Transverse colon (tissue), 4 donors: Measurements from ENCODE around the gene EVPL. TPM values are rescaled to one million over a fixed set of nuclear protein-coding genes. Genes with fewer than 3 reads are reported as not detected.

ENCODE experiments used
- DNase-seq: peaks from one replicate; pipeline ENCODE4 v3.0.0-alpha.2; 2019
- H3K27ac ChIP-seq, 4 donors: fragments of 200-600 bp; sonication (generic); 2 replicates each; pipeline ENCODE4 v1.5.1; 2016 to 2018; ENCODE audit warnings: inconsistent platforms in 4 of 4
- H3K27me3 ChIP-seq: fragments of 200-600 bp; sonication (generic); 2 replicates; pipeline ENCODE4 v1.5.1; 2017; ENCODE audit warnings: inconsistent platforms
- H3K36me3 ChIP-seq, 4 donors: fragments of 200-600 bp; sonication (generic); 2 replicates each; pipeline ENCODE4 v1.5.1; 2017 to 2019; ENCODE audit warnings: inconsistent platforms in 4 of 4
- H3K4me1 ChIP-seq, 4 donors: fragments of 200-600 bp; sonication (generic); 2 replicates each; pipeline ENCODE4 v1.5.1; 2017 to 2020; ENCODE audit warnings: inconsistent platforms in 4 of 4
- H3K4me3 ChIP-seq, 4 donors: fragments of 200-600 bp; sonication (generic); 1 replicate in 1 of 4; 2 replicates in 3 of 4; pipeline versions ENCODE4 v1.5.1 to v1.6.1; 2017 to 2019; ENCODE audit warnings: inconsistent platforms in 4 of 4
- H3K9me3 ChIP-seq, 2 donors: fragments of 200-600 bp; sonication (generic); 2 replicates each; pipeline ENCODE4 v1.5.1; 2017 to 2019; ENCODE audit warnings: inconsistent platforms in 2 of 2
- EP300 ChIP-seq: sonication (generic); formaldehyde crosslinking; IDR thresholded peaks from one replicate; pipeline ENCODE4 v1.6.1; 2017; ENCODE audit warnings: antibody characterized with exemption, low read depth
- POLR2A ChIP-seq: fragments of 450-650 bp; IDR thresholded peaks from one replicate; pipeline ENCODE4 v1.6.1; 2016; ENCODE audit warnings: antibody characterized with exemption, mild to moderate bottlenecking, moderate library complexity
- POLR2AphosphoS5 ChIP-seq, 3 donors: sonication (generic); formaldehyde crosslinking; IDR thresholded peaks; one replicate each; pipeline ENCODE4 v1.6.1; 2016; ENCODE audit warnings: antibody characterized with exemption in 3 of 3
- WGBS, 2 donors: methylation state at CpG; one replicate each; pipeline ENCODE4 v1.1.5; 2018; ENCODE audit warnings: low coverage in 1 of 2; 5-methylcytosine and 5-hydroxymethylcytosine counted together
- in situ Hi-C, 4 donors: fragments of 200-750 bp; cut with MboI; loops; one replicate each; pipeline versions ENCODE4 v1.15.0 to v1.15.1; 2017; ENCODE audit warnings: low sequenced_read_pairs in 3 of 4, low pct_ligation_motif_present in 1 of 4, low pct_unique_long_range_greater_than_20kb in 1 of 4
- intact Hi-C: fragments of 100-400 bp; cut with DNase I; formaldehyde crosslinking; loops from one replicate; pipeline ENCODE4 v1.15.1; 2023; ENCODE audit warnings: low total_unique reads
- total RNA-seq, 4 donors: library from RNA; depleted of rRNA; stranded (reverse); fragments of >200 nt; gene quantifications; one replicate each; pipeline ENCODE4 v1.1.0, GENCODE V29; 2016
- TF ChIP-seq, protein P1 (sequence below), 5 experiments: fragments of 200-600 bp in 3 of 5; fragments of 450-650 bp in 2 of 5; sonication (generic) in 3 of 5; IDR thresholded peaks; 1 replicate in 2 of 5; 2 replicates in 3 of 5; pipeline ENCODE4 v1.5.1; 2016 to 2017; ENCODE audit warnings: antibody characterized with exemption in 5 of 5, inconsistent platforms in 3 of 5, mild to moderate bottlenecking in 2 of 5, moderate library complexity in 1 of 5

EVPL gene
- total RNA-seq, 4 donors from 2014 or later, result 17.1 to 23.7 (median 20.6) TPM

DNA sequence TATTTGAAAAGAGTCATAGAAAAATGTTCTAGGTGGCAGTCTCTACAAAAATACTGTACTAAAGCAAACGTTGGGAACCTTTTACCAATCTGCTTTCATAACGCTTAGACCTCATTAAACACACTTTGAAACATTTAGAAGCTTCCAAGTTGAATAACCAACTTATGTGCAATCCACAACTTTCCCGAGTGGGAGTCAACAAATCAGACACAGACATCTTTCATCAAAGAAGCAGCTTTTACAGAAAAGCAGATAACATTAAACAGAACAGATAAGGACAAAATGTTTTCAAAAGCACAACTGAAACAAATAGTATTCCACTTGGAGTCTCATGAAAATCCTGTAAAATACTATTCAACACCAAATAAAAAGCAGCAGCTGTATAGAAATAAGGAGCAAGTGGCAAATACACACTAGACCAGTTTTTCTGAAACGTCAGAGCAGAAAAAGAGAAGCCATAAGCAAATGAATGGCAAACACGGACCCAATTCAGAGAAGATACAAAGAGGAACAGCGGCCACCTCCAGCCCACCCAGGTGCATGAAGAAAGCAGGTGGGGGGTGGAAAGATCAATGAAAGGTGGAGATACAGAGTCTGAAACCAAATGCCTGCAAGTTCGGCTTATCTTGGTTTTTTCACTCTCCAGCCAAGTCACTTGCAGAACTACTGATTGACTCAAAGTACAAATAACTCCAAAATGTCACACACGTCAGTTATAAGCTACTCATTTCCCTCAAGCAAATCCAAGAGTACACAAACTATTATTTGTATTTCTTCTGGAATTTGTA is 67.9 kb downstream of the EVPL start:
- peaks cover 0 to 31% (median 14%) of the 10 kb centered on the region in 4 donors for H3K36me3 ChIP-seq
- H3K9me3 ChIP-seq, result no peaks in the 10 kb centered on the region
- intact Hi-C loops, result no loop called here

More for the DNA sequence above, 67.9 kb downstream of the EVPL start:
- no peaks in the 10 kb centered on the region for H3K27me3 ChIP-seq
- TF ChIP-seq EP300 (no peak), POLR2A (no peak), POLR2AphosphoS5 (IDR thresholded peaks at IDR 0.05) (no peak)
- TF ChIP-seq, protein P1, sequence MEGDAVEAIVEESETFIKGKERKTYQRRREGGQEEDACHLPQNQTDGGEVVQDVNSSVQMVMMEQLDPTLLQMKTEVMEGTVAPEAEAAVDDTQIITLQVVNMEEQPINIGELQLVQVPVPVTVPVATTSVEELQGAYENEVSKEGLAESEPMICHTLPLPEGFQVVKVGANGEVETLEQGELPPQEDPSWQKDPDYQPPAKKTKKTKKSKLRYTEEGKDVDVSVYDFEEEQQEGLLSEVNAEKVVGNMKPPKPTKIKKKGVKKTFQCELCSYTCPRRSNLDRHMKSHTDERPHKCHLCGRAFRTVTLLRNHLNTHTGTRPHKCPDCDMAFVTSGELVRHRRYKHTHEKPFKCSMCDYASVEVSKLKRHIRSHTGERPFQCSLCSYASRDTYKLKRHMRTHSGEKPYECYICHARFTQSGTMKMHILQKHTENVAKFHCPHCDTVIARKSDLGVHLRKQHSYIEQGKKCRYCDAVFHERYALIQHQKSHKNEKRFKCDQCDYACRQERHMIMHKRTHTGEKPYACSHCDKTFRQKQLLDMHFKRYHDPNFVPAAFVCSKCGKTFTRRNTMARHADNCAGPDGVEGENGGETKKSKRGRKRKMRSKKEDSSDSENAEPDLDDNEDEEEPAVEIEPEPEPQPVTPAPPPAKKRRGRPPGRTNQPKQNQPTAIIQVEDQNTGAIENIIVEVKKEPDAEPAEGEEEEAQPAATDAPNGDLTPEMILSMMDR (IDR thresholded peaks at IDR 0.05), result no peak
- H3K4me1 ChIP-seq, result no peaks in the 10 kb centered on the region
- WGBS, 2 donors, result 49 to 63% methylated on average over 8 of the region's 8 CpGs
- in situ Hi-C loops, result no loop called here
- H3K4me3 ChIP-seq, result no peak overlapping the region
- H3K27ac ChIP-seq, result no peak overlapping the region
- no peak for DNase-seq

Other genes with a start within 250 kb of the EVPL start
- 10 to 100 TPM; 24.0 to 99.1 (median 63.1) TPM for gene UNK, start 242.5 kb downstream of the EVPL start, total RNA-seq
- 10 to 100 TPM in 3 of 4 donors, 1 to 10 TPM in 1; 3.0 to 48.3 (median 16.2) TPM for gene UNC13D, start 182.9 kb downstream of the EVPL start, total RNA-seq
- gene WBP2, start 172.0 kb downstream of the EVPL start, total RNA-seq, result 10 to 100 TPM; 27.7 to 75.1 (median 56.8) TPM
- 100 to 1,000 TPM in 1 of 4 donors, 10 to 100 TPM in 3; 38.6 to 118 (median 41.0) TPM for gene TRIM47, start 148.7 kb downstream of the EVPL start, total RNA-seq
- 10 to 100 TPM; 16.8 to 21.7 (median 20.5) TPM for gene TRIM65, start 130.4 kb downstream of the EVPL start, total RNA-seq
- 100 to 1,000 TPM in 1 of 4 donors, 10 to 100 TPM in 3; 40.6 to 117 (median 48.5) TPM for gene MRPL38, start 122.4 kb downstream of the EVPL start, total RNA-seq
- gene FBF1, start 86.3 kb downstream of the EVPL start, total RNA-seq, result 10 to 100 TPM in 2 of 4 donors, 1 to 10 TPM in 2; 2.9 to 29.9 (median 7.9) TPM
- 100 to 1,000 TPM in 3 of 4 donors, 10 to 100 TPM in 1; 37.0 to 254 (median 212) TPM for gene ACOX1, start 48.1 kb downstream of the EVPL start, total RNA-seq
- gene TEN1, start 48.1 kb downstream of the EVPL start, total RNA-seq, result 100 to 1,000 TPM in 1 of 4 donors, 10 to 100 TPM in 3; 18.7 to 137 (median 20.7) TPM
- gene CDK3, start 26.5 kb downstream of the EVPL start, total RNA-seq, result 10 to 100 TPM in 2 of 4 donors, 1 to 10 TPM in 1, not detected in 1; 5.4 to 24.6 (median 16.9) TPM
- gene SRP68, start 45.2 kb upstream of the EVPL start, total RNA-seq, result 10 to 100 TPM; 11.6 to 44.8 (median 30.4) TPM
- 1 to 10 TPM in 3 of 4 donors, not detected in 1; 1.9 to 10.0 (median 3.2) TPM for gene GALR2, start 47.5 kb upstream of the EVPL start, total RNA-seq
- gene ZACN, start 51.9 kb upstream of the EVPL start, total RNA-seq, result under 1 TPM in 1 of 4 donors, not detected in 3; 0.40 TPM
- 100 to 1,000 TPM in 2 of 4 donors, 10 to 100 TPM in 2; 88.0 to 143 (median 105) TPM for gene EXOC7, start 76.5 kb upstream of the EVPL start, total RNA-seq
- 1 to 10 TPM in 2 of 4 donors, under 1 TPM in 1, not detected in 1; 0.82 to 7.4 (median 1.9) TPM for gene FOXJ1, start 113.9 kb upstream of the EVPL start, total RNA-seq
- 100 to 1,000 TPM in 1 of 4 donors, 10 to 100 TPM in 3; 32.5 to 164 (median 54.8) TPM for gene RNF157, start 213.2 kb upstream of the EVPL start, total RNA-seq
- 10 to 100 TPM; 25.5 to 51.2 (median 34.5) TPM for gene UBALD2, start 238.0 kb upstream of the EVPL start, total RNA-seq